NCI-H2227 (cell line): ENCODE results near the gene CCIN.

Experiments used
- DNase-seq: peaks from one replicate; lab custom pipeline; 2025; ENCODE audit not compliant: unreplicated experiment; lab: John Stamatoyannopoulos, UW

The CCIN gene

DNA sequence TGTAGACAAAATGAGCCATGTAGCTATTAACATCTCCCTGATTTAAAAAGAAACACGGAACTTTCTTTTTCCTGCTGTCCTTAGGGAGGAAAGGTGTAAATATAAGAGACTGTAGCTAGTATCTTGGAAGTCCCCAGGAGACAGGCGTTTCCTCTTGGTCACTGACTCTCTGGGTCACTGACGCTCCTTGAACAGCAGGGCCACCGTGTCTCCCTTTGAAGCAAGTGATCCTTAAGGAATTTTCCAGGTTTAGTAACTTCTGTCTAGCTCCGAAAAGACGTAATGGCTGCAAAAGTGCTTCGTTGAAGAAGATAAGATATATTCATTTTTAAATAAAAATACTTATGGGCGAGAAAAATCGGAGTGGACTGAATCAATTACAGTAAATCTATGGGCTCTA, 20.8 kb downstream of the CCIN start:
- no peak for DNase-seq

DNA sequence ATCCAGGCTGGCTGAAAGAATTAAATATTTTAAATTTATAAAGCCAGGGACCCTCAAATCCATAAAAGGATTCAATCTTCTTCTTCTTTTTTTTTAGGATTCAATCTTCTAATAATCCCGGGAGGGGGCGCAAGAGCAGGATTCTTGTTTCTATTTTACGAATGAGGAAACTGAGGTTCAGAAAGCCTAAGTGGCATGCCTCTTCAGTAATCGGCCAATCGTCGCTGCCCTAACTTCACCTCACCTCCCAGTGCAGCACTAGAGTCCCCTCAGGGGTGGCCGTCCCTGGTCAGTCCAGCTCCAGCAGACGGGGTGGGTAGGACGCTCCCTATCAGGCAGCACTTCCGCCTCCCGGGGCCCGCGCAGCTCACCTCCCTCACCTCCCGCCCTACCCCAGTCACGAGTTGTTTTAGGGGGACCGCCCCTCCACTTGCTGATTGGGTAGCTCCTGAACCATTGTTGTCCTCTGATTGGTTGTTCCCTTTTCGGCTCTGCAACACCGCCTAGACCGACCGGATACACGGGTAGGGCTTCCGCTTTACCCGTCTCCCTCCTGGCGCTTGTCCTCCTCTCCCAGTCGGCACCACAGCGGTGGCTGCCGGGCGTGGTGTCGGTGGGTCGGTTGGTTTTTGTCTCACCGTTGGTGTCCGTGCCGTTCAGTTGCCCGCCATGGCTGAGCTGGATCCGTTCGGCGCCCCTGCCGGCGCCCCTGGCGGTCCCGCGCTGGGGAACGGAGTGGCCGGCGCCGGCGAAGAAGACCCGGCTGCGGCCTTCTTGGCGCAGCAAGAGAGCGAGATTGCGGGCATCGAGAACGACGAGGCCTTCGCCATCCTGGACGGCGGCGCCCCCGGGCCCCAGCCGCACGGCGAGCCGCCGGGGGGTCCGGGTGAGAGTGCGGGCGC, 21.5 kb downstream of the CCIN start, which contains the start of gene CLTA:
Gene CLTA, plus strand, starts transcription at position 534 of the 902 bp plus-strand sequence. Its CDS starts 136 bp downstream, at position 670.
- DNase-seq, result peak; percentile 94

DNA sequence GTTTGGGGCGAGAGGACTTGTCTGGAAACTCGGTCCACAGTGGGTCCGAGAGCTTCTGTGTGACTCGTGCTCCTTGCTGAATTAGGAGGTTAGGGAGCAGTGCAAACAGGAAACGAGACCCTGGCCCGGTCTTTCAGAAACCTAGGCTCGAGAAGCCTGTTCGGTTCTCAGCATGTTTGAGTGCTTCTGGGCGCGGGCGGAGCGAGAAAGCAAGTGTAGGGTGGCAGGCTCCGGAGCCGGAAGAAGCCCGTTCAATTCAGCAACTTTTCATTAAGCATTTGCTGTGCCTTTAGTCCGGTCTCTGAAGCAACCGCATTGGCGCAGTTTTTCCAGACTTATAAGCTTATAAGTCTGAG, 22.1 kb downstream of the CCIN start:
- DNase-seq, result peak; percentile 20

DNA sequence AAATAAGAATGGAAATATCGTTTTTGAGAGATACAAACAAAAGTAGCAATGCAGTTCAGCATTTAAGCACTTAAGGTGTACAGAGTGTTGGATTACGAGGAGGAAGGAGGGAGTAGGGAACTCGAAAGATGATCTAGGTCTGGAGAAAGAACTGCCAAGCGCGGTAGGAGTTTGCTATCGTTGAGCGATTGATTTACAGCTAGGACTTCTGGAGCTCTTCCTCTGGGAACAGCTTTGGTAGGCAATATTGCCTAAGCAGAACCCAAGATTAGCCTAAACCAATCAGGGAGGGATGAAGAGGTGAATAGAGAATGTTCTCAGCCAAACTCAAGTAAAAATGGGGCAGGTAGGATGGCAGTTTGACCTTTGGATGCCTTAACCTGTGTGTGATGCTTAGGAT, 22.5 kb downstream of the CCIN start:
- no peak for DNase-seq

DNA sequence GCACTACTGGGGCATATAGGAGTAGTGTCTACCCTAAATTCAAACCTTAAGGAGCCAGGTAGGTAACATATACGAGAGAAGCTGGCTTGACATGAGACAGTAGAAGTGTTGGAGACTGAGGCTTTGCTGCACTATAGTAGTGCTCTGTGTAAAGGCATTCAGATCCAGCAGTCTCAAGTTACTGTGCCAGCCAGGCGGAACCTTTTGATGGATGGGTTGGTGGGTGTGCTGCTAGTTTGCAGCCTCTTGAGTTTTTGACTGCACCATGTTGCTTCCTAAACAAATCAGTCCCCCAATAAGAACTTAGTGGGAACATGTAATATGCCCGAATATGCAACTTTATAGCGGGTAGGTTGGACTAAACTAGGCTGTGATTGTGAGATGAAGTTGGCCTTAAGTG, 23.0 kb downstream of the CCIN start:
- no peak for DNase-seq

DNA sequence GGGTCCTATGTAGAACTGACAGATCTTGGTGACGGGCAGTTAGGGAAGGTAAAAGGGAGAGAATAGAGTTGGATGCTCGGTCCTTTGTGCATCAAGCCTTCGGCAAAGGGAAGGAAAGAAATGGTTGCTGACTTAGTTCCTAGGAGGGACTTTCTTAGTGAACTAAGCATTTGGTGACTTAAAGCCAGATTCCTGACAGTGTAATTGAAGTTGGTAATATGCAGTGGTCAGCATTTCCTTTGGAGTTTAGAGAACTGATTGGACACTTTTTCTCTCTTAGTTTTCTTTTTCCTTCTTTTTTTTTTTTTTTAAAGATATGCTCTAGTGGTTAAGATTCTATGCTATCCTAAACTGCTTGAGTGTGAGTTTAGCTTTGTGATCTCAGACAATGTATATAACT, 23.8 kb downstream of the CCIN start:
- DNase-seq, result no peak

DNA sequence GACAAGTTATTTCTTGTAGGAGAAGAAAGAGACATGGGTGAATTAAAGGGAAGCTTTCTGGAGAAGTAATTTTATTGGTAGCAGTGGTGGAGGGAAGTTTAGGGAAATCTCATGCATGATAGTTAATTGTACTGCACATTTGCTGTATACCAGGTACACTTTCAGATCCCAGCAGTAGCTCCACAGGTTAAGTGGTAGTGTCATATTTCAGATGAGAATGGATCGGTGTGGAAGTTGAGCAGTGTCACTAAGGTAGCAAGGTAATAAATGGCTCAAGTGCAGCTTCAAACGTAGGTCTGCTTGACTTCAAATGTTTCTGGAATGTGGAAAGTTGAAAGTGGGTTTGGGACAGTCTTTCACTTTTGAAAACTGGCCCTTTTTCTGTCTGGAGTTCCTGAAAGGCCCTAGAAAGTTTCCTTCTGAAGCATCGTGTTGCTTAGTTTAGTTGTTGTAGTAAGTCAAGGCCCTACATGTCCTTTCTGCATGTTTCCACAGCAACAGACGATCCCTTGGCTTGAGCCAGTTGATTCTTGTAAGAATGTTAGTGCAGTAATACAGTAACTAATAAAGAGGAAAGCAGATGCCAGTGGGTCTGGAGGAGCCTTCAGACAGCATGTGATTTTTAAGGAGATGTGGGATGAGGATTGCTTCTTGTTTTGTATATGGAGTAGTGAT, 25.3 kb downstream of the CCIN start:
- no peak for DNase-seq

DNA sequence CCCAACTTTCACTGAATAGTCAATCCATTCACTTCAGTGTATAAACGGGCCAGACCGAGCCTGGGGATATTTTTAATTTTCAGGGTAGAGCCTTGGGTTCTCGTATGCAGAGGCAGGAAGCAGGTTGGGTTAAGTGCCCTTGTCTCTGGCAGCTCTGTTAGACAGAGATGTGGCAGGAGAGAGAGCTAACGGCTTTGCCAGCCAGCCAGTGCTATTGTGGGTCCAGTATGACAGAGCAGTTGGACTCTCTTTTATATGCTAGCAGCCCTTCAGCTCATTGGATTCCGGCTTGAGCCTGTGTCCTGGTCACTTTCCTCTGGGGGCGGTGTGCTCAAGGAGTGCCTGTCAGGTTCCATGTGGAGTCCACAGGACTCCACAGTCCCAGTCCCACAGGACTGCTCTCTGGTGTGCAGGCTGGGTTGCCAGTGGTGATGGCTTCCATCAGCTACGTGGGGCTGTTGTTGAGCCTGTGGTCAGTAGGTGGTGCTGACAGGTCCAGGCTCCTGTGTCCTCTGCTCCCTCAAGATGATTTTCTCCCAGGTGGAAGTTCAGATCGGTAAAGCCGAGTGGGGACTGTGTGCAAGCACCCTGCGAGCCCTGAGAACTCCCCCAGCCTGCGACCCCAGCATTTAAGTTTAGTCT, 35.8 kb downstream of the CCIN start:
- no peak for DNase-seq

DNA sequence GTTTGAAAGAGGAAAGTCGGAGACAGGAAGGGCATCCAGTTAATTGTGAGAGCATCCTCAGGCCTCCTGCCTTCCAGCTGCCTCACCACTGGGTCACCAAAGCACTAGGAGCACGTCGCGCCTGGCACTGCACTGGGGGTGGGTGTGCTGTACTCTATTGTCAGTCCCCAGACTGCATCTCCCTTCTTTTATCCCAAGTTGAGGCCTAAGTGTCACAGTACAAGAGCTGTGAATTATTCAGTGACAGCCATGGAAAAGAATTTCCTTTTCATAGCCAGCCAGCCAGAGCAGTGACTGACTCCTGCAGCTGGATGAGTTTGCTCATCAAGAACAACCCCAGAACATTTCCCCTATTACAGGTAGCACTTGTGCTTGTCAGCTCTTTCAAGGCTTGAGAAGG, 37.8 kb downstream of the CCIN start:
- DNase-seq, result no peak

DNA sequence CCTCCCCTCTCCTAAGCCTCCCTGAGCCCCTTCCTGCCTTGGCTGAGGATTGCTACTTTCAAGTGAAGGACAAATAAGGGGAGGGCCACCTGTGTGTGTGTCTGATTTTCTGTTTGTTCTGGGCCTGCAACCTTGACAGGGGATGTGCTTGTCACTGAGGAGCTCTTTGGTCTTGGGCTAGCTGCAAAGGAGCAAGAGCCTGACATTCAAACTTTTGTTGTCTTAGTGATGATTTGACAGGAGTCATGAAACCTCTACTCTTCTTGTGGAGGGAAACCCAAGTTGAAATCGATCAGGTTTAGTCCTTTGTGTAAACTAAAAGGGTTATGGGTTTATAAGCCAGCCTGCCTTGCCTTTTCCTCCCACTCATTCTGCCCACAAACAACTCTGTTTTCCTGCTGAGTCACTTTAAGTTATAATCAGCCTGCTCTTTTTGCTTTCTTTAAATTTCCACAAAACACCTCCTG, 38.4 kb downstream of the CCIN start:
- no peak for DNase-seq

DNA sequence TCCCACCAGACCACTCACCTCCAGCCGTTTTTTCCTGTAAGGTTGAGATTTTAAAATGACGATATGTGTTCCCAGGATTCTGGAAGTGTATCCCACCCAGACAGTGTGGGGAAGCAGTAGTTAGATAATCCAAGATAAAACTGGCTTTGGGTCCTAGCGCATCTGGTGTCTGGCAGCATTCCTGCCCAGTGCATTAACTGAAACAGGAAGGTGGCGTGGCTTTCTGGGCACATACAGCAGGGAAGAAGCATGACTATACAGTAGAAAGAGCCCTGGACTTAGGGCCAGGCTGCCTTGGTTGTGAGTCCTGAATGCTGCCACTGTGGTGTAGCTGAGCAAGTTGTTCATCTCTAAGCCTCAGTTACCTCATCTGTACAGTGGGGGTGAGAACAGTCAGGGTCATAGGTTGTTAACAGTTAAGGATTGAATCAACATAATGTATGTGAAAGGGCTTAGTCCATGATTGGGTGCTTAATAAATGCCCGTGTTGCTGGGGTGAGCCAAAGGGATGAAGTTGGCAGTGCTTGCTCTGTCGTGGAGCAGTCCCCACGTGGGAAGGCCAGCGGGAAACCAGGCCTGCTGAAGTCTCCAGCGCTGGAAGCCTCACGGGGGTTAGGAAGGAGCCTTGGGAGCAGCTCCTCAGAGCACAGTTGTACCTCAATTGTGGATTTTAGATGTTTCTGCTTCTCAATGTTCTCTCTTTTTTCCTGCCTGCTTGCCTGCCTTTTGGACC, 39.5 kb downstream of the CCIN start:
- DNase-seq, result no peak

DNA sequence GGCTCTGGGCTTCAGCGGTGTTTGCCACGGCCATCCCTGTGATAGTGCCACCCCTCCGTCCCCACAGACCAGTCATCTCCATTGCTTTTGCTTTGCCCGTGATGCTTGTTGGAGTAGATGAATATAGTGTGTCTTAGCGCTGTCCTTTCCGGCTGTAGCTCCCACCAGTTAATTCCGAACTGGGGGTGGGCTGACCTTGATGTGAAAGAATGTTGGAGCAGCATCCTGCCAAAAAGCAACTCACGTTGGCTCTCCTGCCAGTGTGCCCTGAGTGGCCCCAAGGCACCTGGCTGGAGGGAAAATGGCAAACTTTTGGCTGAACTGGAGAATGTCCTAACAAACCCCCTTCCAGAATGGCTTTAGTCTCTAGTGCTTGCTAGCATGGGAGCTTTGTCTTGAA, 41.5 kb downstream of the CCIN start:
- no peak for DNase-seq

DNA sequence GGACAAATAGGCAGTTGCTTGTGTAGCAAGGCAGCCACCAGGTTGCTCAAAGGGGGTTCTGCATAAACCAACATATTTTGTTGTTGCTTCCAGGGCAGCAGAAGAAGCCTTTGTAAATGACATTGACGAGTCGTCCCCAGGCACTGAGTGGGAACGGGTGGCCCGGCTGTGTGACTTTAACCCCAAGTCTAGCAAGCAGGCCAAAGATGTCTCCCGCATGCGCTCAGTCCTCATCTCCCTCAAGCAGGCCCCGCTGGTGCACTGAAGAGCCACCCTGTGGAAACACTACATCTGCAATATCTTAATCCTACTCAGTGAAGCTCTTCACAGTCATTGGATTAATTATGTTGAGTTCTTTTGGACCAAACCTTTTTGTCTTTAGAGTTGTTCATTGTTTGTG, 42.3 kb downstream of the CCIN start:
- no peak for DNase-seq

DNA sequence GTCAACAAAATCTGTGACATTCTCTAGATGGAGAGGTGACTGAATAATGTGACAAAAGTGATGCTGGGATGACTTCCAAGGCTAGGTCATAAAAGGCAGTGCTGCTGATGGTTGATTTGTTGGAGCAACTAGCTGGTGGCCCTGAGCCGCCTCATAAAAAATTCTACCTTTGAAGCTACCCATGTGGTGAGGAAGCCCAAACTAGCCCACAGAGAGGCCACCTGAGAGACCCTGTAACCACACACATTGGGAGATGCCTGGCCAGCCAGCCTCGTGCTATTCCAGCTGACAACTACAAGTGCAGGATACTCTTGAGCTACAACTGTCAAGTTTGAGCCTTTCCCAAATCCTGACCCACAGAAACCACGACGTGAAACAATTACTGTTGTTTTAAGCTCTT, 44.2 kb downstream of the CCIN start:
- no peak for DNase-seq

DNA sequence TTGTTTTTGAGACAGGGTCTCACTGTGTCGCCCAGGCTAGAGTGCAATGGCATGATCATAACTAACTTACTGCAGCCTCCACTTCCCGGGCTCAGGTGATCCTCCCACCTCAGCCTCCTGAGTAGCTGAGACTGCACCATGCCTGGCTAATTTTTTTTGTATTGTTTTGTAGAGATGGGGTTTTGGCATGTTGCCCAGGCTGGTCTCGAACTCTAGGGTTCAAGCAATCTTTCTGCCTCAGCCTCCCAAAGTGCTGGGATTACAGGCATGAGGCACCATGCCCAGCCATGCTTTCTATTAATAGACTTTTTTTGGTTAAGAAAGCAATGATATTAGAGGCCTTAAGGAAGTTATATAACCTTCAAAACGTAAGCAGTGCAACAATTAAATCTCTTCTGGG, 44.8 kb downstream of the CCIN start:
- DNase-seq, result no peak

DNA sequence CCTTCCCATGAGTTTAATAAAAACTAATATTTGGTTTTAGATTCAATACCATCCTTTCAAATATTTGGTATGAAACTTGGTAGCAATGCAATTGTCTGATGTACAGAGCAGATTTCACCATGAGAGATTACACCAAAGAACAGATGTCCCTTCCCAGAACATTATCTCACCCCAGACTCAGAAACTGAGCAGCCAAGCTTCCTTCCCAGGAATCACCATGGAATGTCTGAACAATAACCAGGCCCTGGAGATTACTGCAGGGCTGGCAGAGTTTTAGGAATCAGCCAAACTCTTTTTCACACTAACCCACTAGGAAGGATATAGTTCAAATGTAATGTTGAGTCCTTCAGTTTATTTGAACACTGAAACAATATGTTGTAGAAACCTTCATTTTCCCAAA, 45.4 kb downstream of the CCIN start:
- DNase-seq, result no peak

DNA sequence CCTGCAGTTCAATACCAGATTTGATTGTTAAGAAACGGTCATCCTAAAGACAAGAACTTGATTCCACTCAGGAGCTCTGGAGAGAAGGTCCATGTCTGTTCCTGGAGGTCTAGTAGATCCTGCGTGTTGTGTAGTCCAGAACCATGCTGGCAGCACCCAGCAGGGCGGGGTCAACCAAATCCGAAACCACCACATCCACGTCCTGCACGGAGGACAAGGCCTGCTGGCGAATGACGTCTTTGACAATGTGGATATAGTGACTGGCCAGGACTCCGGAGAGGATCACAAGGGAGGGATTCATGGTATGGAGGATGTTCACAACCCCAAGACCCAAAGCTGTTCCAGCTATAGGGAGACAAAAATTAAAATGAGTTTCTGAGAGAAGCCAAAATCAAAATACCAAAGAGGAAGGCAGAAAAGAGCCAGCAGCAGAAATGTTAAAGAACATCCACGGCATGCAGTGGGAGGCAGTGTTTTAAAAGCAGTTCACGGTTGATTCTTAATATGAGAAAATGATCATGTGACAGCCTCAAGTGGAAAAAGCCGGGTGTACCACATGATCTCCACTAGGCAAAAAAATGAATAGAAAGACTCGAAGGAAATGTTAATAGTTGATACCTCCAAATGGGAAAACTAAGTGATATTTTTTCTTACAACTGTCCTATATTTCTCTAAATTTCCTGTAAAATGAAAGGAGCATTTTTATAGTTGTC, 48.2 kb downstream of the CCIN start:
- DNase-seq, result no peak

DNA sequence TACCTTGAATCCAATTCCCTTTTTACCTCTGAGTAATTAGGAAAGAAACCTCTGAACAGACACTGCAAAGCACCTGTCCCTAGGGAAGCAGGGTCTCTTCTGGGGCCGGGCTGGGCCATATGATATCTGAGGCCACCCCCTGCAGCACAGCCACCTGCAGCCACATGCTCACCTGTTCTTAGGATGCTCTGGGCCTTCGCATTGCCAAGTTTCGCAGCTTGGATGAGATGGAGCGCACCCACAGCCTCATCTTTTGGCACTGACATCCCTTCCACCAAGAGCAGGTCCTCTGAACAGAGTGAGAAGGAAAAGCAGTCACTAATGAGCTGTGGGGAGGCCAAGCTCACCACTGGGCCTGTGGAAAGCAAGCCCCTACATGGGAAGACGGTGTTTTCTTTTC, 48.8 kb downstream of the CCIN start:
- DNase-seq, result no peak

DNA sequence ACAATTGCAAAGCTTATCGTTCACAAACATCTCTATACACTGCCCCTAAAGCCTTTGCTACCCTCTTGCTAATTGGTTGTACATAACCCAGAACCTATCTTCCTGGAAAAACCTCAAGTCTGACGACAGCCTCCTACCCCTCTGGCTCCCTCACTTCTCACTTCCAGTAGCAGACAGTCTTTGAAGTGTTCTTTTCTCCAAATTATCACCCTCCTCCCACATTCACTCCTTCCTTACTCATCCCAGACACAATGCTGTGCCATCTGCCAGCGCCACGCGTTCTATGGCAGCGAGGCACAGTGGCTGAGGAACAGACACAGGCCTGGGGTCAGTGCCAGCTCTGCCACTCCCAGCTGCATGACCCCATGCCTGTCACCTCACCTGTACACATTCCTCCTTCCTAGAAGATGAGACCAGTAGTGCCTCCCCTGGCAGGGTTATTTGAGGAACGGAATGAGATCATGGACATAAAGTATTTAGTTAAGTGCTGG, 49.3 kb downstream of the CCIN start:
- no peak for DNase-seq
